Activated T-cell treated with anti-CD3 and anti-CD28 coated beads for 1 hour (primary cell): ENCODE measurements around the gene ESRRB.

Experiments used
- DNase-seq: peaks from one replicate; pipeline ENCODE4 v3.0.0-alpha.2; 2020; ENCODE audit warnings: low read depth

ESRRB gene

DNA sequence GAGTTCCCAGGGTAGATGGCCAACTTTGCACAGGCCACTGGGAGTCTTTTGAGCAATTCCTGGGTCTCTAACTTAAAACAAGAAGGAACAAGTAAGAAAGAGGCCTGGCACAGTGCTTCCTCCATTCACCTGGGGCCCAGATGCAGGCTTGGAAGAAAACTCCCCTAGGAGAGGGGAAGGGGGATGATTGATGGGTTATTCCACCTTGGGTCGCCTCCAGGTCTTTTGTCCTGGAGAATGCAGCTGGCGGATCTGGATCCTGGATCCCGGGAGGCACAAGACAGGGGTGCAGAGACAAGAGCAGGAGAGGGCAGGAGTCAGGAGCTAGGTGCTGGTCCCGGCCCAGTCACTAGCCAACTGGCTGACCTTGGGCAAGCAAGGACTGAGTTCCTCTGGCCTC lies 74.5 kb downstream of the ESRRB start:
- DNase-seq: no peak

- DNase-seq: no peak
Measured at GRCh38 chr14:76456200-76456599, 80.3 kb downstream of the ESRRB start.

- DNase-seq: no peak
Measured at GRCh38 chr14:76456891-76457586, 81.1 kb downstream of the ESRRB start.

- no peak for DNase-seq
Measured at GRCh38 chr14:76457841-76458240, 81.9 kb downstream of the ESRRB start.

DNA sequence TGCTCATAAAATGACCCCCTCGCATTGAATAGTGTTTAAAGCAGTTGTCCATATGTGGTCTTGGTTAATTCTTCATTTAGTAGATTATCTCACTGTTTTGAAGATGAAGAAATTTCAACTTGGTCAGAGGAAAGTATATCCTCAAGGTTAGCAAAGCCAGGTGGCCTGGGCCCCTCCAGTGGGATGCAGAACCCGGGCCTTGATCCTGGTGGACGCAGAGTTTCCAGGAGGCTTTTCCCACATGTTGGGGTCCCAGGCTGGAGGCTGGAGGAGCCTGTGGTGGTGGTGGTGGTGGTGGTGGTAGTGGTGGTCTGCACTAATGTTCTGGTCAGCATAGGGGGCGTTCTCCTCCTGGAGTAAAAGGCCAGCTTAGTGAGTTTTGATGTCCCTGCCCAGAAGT lies 85.9 kb downstream of the ESRRB start:
- no peak for DNase-seq

GRCh38 chr14:76462330-76462729 lies 86.4 kb downstream of the ESRRB start:
- no peak for DNase-seq

- DNase-seq: no peak
Measured at GRCh38 chr14:76463105-76463504, 87.2 kb downstream of the ESRRB start.

GRCh38 chr14:76464856-76465255 lies 88.9 kb downstream of the ESRRB start:
- no peak for DNase-seq

GRCh38 chr14:76465664-76466063 lies 89.7 kb downstream of the ESRRB start:
- DNase-seq: no peak

- no peak for DNase-seq
Measured at GRCh38 chr14:76467711-76468155, 91.8 kb downstream of the ESRRB start.

- DNase-seq: no peak
Measured at GRCh38 chr14:76472199-76472723, 96.3 kb downstream of the ESRRB start.

- DNase-seq: no peak
Measured at GRCh38 chr14:76473481-76474263, 97.7 kb downstream of the ESRRB start.

GRCh38 chr14:76480426-76480825 lies 104.5 kb downstream of the ESRRB start:
- DNase-seq: no peak

GRCh38 chr14:76484355-76484754 lies 108.4 kb downstream of the ESRRB start:
- DNase-seq: no peak

- no peak for DNase-seq
Measured at GRCh38 chr14:76486251-76486743, 110.4 kb downstream of the ESRRB start.

GRCh38 chr14:76488551-76488950 lies 112.6 kb downstream of the ESRRB start:
- DNase-seq: no peak

- DNase-seq: no peak
Measured at GRCh38 chr14:76489667-76490066, 113.7 kb downstream of the ESRRB start.

DNA sequence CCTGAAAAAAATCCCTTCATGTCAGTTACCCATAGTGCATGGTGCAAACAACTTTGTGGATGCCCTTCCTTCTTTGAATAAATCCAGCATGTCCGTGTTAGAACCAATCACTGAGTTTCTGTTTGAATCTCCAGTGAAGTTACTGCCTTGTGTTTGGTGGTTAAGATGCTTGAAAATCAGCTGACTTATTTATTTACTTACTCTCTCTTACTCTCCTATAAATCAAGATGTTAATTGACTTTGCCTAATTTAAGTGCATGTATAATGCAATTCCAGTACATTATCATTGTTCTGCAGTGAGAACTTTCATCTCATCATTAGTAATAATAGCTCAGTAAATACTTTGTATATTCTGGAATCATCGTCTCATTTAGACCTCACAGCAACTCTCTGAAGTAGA lies 114.2 kb downstream of the ESRRB start:
- no peak for DNase-seq

DNA sequence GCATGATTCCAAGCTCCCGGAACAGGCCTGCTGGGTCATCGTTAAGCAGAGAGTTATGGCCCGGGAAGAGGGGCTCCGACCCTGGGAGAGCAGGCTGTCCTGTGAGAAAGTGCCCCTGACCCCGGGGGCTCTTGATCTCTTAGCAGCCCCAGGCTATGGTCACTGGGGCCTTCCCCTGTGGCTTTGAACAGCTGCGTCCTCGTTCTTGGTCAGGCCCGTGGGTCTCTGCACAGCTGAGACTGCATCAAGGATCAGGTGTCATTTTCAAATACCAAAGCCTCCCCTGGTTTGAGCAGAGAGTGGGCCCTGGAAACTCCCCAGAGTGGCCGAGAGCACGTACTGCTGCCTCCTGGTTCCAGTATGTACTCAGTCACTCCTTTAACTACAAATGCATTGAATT lies 114.8 kb downstream of the ESRRB start:
- no peak for DNase-seq

DNA sequence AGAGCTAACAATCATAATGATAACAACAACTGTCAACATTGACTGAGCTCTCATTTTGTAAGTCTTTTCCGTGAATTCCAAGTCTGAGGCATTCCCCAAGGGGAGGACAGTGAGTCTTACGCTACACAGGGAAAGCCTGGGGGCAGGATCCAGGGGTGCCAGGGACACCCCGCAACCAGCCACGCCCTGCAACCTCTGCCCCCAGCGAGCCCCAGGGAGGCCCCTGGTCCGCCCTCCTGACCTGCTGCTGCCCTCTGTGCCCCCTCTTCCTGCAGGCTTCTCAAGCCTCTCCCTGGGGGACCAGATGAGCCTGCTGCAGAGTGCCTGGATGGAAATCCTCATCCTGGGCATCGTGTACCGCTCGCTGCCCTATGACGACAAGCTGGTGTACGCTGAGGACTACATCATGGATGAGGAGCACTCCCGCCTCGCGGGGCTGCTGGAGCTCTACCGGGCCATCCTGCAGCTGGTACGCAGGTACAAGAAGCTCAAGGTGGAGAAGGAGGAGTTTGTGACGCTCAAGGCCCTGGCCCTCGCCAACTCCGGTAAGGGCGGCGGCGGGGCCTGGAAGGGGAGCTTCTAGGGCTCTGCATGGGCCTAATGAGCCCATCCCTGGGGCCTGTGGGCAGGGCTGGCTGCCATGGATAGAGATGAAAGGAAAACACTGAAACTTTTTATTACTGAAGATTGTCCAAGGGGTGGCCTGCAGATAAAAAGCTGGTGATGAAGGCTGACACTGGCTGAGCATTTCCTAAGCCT lies 115.4 kb downstream of the ESRRB start:
- DNase-seq: no peak

- no peak for DNase-seq
Measured at GRCh38 chr14:76495983-76496382, 120.0 kb downstream of the ESRRB start.

GRCh38 chr14:76496595-76496994 lies 120.7 kb downstream of the ESRRB start:
- no peak for DNase-seq
